ENCODE results near the gene ERC2. TPM values are rescaled to one million over a fixed set of nuclear protein-coding genes. Genes with fewer than 3 reads are reported as not detected.

The ERC2 gene
- total and polyA plus RNA-seq, 2 of the 13 experiments (the other 11 are each of a cell fraction or from before 2014, with no cell fraction given): 0.16 to 0.22 TPM

DNA sequence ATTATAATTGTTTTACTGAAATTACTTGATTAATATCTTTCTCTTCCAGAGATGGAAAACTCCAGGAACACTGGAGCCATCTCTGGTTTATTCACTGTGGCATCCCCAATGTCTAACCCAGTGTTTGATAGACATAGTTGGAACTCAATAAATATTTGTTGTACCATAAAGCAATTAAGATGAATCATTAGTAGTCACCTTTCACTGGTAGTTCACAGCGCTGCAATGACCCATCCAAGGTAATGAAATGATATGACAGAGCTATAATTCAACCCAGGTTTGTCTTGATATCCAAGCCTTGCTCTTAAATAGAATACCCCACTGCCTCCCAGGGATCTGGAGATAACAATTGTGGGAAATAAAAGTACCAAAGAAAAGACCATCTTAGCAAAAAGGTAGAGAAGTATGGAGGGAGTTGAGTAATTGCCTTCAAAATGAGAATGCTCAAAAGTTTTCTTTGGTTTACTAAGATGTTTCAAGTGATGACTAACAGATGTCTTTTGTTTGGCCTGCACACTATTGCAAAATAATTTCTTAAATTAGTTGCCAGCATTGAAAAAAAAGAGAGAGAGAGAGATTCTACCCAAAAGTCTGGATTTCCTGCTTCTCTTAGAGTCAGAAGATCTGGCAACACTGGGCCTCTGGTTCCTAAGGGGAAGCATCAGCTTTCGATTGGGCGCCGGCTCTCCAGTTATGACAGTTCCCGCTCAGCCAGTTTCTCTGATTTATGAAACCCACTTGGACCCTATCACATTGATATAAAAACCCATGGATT, 348.5 kb downstream of the ERC2 start:
- ATAC-seq (no peak), FAIRE-seq (no peak), DNase-seq (ENCODE audit: low spot score) (no peak)
- intact Hi-C loops (cut with micrococcal nuclease; ENCODE audit: unreplicated experiment): no loop called here
- Histone ChIP-seq H3K27me3 (ENCODE audit: control insufficient read depth in 1 of 2, insufficient read depth in 2 of 2, low read length in 2 of 2) (no peaks in the 10 kb centered on the region), H4K20me1 (ENCODE audit: insufficient read depth, low read length) (no peaks in the 10 kb centered on the region), H3K4me3 (replicated peaks in 1 of 3; ENCODE audit: insufficient read depth in 1 of 3, low read depth in 2 of 3, low read length in 3 of 3) (no peak overlapping the region), H2AFZ (ENCODE audit: low read length) (no peak overlapping the region), H3K9ac (ENCODE audit: insufficient read depth, low read depth, low read length) (no peak overlapping the region), H3K4me2 (ENCODE audit: low read depth, low read length) (no peak overlapping the region), H3K27ac (ENCODE audit: extremely low read length, insufficient read depth, low read length) (no peak overlapping the region), H3K79me2 (ENCODE audit: insufficient read depth, low read length) (no peaks in the 10 kb centered on the region), H3K4me1 (ENCODE audit: insufficient read depth, low read length) (no peaks in the 10 kb centered on the region), H3K9me3 (ENCODE audit: low read length) (peaks cover 14% of the 10 kb centered on the region; the same call in 1 of the 2 replicates), H3K36me3 (replicated peaks in 1 of 2; ENCODE audit: control insufficient read depth in 1 of 2, insufficient read depth in 2 of 2, low read length in 2 of 2) (no peaks in the 10 kb centered on the region)
- no peak for TF ChIP-seq ARID2 (CRISPR knock-in tag; IDR thresholded peaks at IDR 0.05; ENCODE audit: borderline replicate concordance)
- TF ChIP-seq, protein P1, sequence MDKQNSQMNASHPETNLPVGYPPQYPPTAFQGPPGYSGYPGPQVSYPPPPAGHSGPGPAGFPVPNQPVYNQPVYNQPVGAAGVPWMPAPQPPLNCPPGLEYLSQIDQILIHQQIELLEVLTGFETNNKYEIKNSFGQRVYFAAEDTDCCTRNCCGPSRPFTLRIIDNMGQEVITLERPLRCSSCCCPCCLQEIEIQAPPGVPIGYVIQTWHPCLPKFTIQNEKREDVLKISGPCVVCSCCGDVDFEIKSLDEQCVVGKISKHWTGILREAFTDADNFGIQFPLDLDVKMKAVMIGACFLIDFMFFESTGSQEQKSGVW (CRISPR knock-in tag; IDR thresholded peaks at IDR 0.05; ENCODE audit: borderline replicate concordance): no peak
- TF ChIP-seq ZNF563 (CRISPR knock-in tag; IDR thresholded peaks at IDR 0.05): no peak
- TF ChIP-seq ZNF224 (CRISPR knock-in tag; IDR thresholded peaks at IDR 0.05): no peak
- no peak for TF ChIP-seq ZNF678 (CRISPR knock-in tag; IDR thresholded peaks at IDR 0.05)
- no peak for TF ChIP-seq ZKSCAN8 (CRISPR knock-in tag; IDR thresholded peaks at IDR 0.05; ENCODE audit: borderline replicate concordance)
- TF ChIP-seq ZNF703 (CRISPR knock-in tag; IDR thresholded peaks at IDR 0.05; ENCODE audit: borderline replicate concordance): no peak
- 34% methylated on average over 5 of the region's 5 CpGs for WGBS (ENCODE audit: low lambda C conversion rate)
- in situ Hi-C loops (cut with HindIII; ENCODE audit: extremely low pct_ligation_motif_present, low pct_unique_long_range_greater_than_20kb): no loop called here
- ChIA-PET CTCF (ENCODE audit: low intra/inter-chr PET ratio, low total read pairs) (no interaction called here), POLR2A (no interaction called here)
- BruUV-seq (replicated peaks): no TSS peak

DNA sequence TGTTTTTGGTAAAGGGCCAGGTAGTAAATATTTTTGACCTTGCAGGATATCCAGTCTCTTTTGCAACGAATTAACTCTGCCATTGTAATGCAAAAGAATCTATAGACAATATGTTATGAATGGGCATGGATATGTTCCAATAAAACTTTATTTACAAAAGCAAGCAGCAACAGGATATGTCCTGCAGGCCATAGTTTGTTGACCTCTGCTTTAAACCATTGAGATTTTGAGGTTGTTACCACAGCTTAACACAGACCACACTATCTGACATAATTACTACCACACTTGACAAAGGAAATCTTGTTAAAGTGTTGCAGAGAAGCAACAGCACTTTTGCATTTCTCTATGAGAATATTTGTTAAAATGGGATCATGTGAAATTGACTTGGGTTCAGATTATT, 349.3 kb downstream of the ERC2 start:
- ATAC-seq (no peak), DNase-seq (ENCODE audit: low spot score) (no peak), FAIRE-seq (no peak)
- H3K79me2 ChIP-seq (ENCODE audit: insufficient read depth, low read length): no peaks in the 10 kb centered on the region
- H3K4me2 ChIP-seq (ENCODE audit: low read depth, low read length): no peak overlapping the region
- intact Hi-C loops (cut with micrococcal nuclease; ENCODE audit: unreplicated experiment) (no loop called here), in situ Hi-C loops (cut with HindIII; ENCODE audit: extremely low pct_ligation_motif_present, low pct_unique_long_range_greater_than_20kb) (no loop called here)
- H3K9me3 ChIP-seq (ENCODE audit: low read length): peaks cover 16% of the 10 kb centered on the region; the same call in 1 of the 2 replicates
- H3K4me1 ChIP-seq (ENCODE audit: insufficient read depth, low read length): no peaks in the 10 kb centered on the region
- 6% methylated on average over 1 of the region's 1 CpG for WGBS (ENCODE audit: low lambda C conversion rate)
- H3K27ac ChIP-seq (ENCODE audit: extremely low read length, insufficient read depth, low read length): no peak overlapping the region
- H4K20me1 ChIP-seq (ENCODE audit: insufficient read depth, low read length): no peaks in the 10 kb centered on the region
- ChIA-PET CTCF (ENCODE audit: low intra/inter-chr PET ratio, low total read pairs) (no interaction called here), POLR2A (no interaction called here)
- no peak overlapping the region for H3K9ac ChIP-seq (ENCODE audit: insufficient read depth, low read depth, low read length)
- H2AFZ ChIP-seq (ENCODE audit: low read length): no peak overlapping the region
- H3K27me3 ChIP-seq (ENCODE audit: control insufficient read depth in 1 of 2, insufficient read depth in 2 of 2, low read length in 2 of 2): no peaks in the 10 kb centered on the region
- no peaks in the 10 kb centered on the region for H3K36me3 ChIP-seq (replicated peaks in 1 of 2; ENCODE audit: control insufficient read depth in 1 of 2, insufficient read depth in 2 of 2, low read length in 2 of 2)
- no peak overlapping the region for H3K4me3 ChIP-seq (replicated peaks in 1 of 3; ENCODE audit: insufficient read depth in 1 of 3, low read depth in 2 of 3, low read length in 3 of 3)
- BruUV-seq (replicated peaks): no TSS peak
- no peak for TF ChIP-seq SETDB1 (CRISPR knock-in tag; IDR thresholded peaks at IDR 0.05; ENCODE audit: borderline replicate concordance)
- TF ChIP-seq, protein P2, sequence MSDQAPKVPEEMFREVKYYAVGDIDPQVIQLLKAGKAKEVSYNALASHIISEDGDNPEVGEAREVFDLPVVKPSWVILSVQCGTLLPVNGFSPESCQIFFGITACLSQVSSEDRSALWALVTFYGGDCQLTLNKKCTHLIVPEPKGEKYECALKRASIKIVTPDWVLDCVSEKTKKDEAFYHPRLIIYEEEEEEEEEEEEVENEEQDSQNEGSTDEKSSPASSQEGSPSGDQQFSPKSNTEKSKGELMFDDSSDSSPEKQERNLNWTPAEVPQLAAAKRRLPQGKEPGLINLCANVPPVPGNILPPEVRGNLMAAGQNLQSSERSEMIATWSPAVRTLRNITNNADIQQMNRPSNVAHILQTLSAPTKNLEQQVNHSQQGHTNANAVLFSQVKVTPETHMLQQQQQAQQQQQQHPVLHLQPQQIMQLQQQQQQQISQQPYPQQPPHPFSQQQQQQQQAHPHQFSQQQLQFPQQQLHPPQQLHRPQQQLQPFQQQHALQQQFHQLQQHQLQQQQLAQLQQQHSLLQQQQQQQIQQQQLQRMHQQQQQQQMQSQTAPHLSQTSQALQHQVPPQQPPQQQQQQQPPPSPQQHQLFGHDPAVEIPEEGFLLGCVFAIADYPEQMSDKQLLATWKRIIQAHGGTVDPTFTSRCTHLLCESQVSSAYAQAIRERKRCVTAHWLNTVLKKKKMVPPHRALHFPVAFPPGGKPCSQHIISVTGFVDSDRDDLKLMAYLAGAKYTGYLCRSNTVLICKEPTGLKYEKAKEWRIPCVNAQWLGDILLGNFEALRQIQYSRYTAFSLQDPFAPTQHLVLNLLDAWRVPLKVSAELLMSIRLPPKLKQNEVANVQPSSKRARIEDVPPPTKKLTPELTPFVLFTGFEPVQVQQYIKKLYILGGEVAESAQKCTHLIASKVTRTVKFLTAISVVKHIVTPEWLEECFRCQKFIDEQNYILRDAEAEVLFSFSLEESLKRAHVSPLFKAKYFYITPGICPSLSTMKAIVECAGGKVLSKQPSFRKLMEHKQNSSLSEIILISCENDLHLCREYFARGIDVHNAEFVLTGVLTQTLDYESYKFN (CRISPR knock-in tag; conservative IDR thresholded peaks at IDR 0.05): no peak
- TF ChIP-seq ZMAT3 (CRISPR knock-in tag; conservative IDR thresholded peaks at IDR 0.05): no peak
- TF ChIP-seq, protein P3, sequence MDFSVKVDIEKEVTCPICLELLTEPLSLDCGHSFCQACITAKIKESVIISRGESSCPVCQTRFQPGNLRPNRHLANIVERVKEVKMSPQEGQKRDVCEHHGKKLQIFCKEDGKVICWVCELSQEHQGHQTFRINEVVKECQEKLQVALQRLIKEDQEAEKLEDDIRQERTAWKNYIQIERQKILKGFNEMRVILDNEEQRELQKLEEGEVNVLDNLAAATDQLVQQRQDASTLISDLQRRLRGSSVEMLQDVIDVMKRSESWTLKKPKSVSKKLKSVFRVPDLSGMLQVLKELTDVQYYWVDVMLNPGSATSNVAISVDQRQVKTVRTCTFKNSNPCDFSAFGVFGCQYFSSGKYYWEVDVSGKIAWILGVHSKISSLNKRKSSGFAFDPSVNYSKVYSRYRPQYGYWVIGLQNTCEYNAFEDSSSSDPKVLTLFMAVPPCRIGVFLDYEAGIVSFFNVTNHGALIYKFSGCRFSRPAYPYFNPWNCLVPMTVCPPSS (IDR thresholded peaks at IDR 0.05): no peak
- TF ChIP-seq SPEN (CRISPR knock-in tag; IDR thresholded peaks at IDR 0.05; ENCODE audit: low read depth): no peak
- no peak for TF ChIP-seq ZBTB42 (CRISPR knock-in tag; IDR thresholded peaks at IDR 0.05)
